C4-2B (cell line): Measurements from ENCODE around the gene GALNT2.

Source experiments
- H3K27ac ChIP-seq: fragments of 450-650 bp; 2 replicates; pipeline ENCODE4 v1.5.1; 2017
- ZFX ChIP-seq: fragments of 450-650 bp; IDR thresholded peaks from 2 replicates; pipeline ENCODE4 v1.6.1; 2017
- TF ChIP-seq, protein P1 (sequence below): fragments of 450-650 bp; conservative IDR thresholded peaks from 2 replicates; pipeline ENCODE4 v1.5.1; 2017; ENCODE audit warnings: mild to moderate bottlenecking

The GALNT2 gene

DNA sequence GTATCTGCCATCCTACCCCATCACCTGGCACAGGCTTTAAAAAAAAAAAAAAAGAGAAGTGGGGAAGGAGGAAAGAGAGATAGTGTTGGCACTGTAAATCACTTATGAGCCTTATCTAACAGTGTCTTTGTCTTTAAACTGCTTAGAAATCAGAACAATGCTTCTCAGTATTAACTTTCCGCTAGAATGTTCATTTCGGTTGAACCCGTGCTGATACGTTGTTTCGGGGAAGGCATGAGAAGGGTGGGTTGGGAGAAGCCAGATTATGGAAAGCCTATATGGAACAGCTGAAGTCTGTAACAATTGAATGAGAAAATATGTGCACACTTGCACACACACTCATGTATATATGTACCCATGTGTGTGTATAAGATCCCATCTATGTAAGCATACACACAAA is 170.8 kb downstream of the GALNT2 start:
- no peak for TF ChIP-seq ZFX
- TF ChIP-seq, protein P1, sequence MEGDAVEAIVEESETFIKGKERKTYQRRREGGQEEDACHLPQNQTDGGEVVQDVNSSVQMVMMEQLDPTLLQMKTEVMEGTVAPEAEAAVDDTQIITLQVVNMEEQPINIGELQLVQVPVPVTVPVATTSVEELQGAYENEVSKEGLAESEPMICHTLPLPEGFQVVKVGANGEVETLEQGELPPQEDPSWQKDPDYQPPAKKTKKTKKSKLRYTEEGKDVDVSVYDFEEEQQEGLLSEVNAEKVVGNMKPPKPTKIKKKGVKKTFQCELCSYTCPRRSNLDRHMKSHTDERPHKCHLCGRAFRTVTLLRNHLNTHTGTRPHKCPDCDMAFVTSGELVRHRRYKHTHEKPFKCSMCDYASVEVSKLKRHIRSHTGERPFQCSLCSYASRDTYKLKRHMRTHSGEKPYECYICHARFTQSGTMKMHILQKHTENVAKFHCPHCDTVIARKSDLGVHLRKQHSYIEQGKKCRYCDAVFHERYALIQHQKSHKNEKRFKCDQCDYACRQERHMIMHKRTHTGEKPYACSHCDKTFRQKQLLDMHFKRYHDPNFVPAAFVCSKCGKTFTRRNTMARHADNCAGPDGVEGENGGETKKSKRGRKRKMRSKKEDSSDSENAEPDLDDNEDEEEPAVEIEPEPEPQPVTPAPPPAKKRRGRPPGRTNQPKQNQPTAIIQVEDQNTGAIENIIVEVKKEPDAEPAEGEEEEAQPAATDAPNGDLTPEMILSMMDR, result no peak
- no peak overlapping the region for H3K27ac ChIP-seq

DNA sequence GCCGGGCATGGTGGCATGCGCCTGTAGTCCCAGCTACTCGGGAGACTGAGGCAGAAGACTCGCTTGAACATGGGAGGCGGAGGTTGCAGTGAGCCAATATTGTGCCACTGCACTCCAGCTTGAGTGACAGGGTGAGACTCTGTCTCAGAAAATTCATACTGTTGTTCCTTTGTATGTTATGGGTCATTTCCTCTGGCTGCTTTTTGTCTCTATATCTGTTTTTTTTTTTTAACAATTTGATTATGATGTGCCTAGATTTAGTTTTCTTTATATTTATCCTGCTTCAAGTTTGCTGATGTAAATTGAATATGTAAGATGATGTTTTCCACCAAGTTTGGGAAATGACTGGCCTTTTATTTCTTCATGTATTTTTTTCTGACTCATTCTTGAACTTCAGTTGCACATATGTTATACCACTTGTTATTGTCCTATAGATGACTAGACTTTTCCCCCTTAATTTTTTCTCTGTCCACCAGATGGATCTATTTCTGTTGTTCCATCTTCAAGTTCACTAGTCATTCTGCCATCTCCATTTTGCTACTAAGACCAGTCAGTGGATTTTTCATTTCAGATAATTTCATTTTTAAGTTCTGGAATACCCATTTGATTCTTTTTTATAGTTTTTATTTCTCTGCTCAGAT is 173.5 kb downstream of the GALNT2 start:
- H3K27ac ChIP-seq, result no peak overlapping the region
- no peak for TF ChIP-seq ZFX
- TF ChIP-seq, protein P1, result no peak

DNA sequence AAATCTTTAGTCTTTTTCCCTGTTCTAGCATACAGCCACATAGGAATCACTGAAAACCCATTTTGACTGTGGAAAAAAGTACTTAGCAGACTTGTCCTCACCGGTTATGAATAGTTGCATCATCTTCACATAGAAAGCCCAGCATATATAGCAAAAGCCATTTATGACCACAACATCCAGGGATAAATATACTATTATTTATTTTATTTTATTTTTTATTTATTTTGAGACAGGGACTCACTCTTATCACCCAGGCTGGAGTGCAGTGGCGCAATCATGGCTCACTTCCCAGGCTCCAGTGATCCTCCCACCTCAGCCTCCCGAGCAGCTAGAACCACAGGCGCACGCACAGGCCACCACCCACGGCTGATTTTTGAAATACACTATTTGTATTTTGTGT is 175.3 kb downstream of the GALNT2 start:
- TF ChIP-seq ZFX, result no peak
- TF ChIP-seq, protein P1, result no peak
- no peak overlapping the region for H3K27ac ChIP-seq

DNA sequence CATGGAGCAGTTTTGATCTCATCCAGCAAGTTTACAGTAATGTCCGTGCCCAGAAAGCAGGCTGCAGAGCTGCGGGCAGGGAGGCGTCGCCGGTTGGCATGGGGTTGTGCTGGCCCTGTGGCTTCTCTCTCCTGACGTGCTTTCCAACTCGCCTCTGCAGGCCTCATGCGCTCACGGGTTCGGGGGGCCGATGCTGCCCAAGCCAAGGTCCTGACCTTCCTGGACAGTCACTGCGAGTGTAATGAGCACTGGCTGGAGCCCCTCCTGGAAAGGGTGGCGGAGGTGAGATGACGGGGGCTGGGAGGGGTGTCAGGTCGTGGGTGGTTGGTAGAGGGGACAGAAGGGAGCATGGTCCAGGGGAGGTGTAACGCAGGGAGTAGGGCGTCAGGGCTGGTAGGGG is 176.1 kb downstream of the GALNT2 start:
- H3K27ac ChIP-seq, result no peak overlapping the region
- TF ChIP-seq, protein P1, result no peak
- TF ChIP-seq ZFX, result no peak

DNA sequence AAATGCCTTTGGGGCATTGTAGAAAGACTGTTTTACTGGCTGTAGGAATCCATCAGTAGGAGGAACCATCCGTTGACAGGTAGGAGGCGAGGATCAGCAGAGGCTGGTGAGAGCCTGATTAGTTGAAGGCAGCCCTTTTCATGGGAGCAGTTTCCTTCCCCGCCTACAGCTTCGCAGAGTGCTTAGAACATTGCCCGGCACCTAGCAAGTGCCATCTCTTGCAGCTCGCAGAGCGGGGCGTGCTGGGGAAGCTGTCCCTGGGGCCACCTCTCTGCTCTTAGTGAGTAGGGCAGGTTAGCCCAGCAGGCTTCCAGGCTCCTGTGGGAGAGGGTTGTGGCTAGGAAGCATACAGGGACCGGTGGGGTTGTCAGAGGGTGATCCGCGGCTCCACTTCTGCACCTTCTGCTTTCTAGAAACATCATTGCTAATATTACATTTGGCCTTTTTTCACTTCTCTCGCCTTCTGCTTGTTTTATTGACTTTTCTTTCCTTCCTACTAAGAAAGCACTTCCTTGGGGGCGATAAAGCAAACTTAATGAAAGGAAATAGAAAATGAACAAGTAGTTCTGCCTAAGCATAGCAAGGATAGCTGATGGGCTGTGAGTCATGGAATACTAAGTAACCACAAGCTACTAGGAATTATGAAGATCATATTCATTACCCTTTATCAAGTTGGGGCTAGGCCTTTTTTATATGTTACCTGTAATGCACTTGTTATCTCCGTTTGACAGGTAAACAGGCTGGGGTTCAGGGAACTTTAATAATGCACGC is 176.7 kb downstream of the GALNT2 start:
- TF ChIP-seq ZFX, result no peak
- TF ChIP-seq, protein P1, result no peak
- H3K27ac ChIP-seq, result no peak overlapping the region

DNA sequence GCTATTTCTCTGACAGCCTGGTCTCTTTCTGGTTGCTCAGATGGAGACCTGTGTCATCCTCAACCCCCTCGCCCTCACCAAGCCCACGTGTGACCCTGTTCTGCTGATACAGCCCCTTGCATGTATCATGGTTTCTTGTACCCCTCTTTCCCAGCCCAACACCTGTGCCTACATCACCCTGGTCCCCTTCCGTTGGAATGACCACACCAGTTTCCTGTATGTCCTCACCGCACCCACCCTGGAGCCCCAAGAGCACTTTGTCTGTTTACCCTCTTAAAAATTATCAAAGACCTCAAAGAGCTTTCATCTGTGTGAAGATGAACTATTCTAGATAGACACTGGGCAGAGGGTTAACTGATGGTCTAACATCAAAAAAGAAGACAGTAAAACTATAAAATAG is 179.5 kb downstream of the GALNT2 start:
- no peak overlapping the region for H3K27ac ChIP-seq
- TF ChIP-seq, protein P1, result no peak
- TF ChIP-seq ZFX, result no peak

DNA sequence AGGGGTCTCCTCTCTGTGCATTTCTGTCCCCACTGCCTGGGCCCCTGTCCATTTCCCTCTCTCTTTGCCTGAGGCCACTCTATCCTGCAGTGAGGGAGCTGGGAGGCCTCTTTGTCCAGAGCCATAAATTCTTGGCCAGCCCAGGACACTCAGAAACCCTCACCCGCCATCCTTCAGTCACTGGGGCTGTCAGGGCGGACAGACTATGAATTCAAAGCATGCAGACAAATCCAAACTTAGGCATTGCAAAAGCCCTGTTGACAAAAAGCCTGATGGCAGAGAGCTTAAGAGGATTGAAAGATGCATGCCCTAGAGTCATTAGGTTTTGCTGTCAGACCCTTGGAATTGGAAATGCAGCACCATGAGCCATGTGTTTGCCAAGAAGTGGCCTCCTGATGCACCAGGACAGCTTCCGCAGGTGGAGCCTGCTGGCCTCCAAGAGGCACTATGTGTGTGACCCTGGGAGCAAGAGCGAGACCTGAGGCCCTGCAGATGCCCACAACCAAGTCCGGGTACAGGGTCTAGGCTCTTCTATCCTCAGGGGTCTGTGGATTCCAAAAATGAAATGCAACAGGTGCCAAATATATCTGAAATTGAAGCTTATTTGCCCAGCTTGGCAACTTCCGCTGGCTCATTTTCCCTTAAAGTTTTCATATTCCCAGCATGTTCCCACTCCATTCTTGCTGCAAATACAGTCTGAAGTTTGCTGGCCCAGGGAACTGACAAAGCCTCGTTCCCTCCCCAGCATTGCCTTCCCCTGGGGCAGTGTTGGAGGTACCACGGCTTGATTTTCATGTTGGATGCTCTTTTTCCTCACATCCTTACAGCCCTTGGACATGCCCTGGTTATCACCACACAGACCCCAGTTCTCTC is 181.2 kb downstream of the GALNT2 start:
- TF ChIP-seq, protein P1, result no peak
- TF ChIP-seq ZFX, result no peak
- H3K27ac ChIP-seq, result no peak overlapping the region
